ENCODE measurements around the gene SGCE. TPM values are rescaled to one million over a fixed set of nuclear protein-coding genes. Genes with fewer than 3 reads are reported as not detected.
"Not testable (repeated sequence)": the region's sequence is repeated elsewhere in the genome, so short reads cannot be mapped to it uniquely, and the experiment has no call there.

Gene SGCE
- total and polyA plus RNA-seq, 10 of the 15 experiments (the other 5 are each of a cell fraction or from before 2014, with no cell fraction given): 30.5 to 80.1 (median 49.2) TPM

DNA sequence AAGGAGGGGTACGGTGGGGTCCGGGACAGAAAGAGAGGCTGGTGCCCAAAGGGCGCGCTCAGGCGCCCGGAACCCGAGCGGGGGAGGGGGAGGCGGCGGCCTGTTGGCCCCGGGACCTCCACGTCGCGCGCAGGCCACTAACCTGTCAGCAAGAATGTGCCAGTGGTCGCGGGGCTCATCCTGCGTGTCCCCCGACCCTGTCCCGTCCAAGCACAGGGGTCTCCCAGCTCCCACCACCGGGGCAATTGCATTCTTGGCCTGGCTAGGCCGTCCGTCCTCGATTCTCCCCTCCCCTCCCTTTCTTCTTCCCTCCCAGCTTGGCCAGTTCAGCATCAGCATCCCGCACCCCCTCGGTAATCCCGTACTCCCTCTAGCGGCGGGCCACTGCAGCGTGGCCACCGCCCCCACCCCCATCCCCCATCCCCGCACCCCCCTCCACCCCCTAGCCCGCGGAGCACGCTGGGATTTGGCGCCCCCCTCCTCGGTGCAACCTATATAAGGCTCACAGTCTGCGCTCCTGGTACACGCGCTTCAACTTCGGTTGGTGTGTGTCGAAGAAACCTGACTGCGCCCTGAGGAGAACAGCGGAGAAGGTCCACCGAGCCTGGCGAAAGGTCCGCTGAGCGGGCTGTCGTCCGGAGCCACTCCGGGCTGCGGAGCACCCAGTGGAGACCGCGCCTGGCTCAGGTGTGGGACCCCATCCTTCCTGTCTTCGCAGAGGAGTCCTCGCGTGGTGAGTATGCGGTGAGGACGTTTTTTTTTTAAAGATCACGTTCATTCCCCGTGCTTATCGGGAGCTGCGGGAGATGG is at the start of gene SGCE (continued):
- TF ChIP-seq, protein P1, sequence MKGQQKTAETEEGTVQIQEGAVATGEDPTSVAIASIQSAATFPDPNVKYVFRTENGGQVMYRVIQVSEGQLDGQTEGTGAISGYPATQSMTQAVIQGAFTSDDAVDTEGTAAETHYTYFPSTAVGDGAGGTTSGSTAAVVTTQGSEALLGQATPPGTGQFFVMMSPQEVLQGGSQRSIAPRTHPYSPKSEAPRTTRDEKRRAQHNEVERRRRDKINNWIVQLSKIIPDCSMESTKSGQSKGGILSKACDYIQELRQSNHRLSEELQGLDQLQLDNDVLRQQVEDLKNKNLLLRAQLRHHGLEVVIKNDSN (IDR thresholded peaks at IDR 0.05; ENCODE audit: borderline replicate concordance, extremely low read length, insufficient read depth, low read depth, low read length): no peak
- TF ChIP-seq, protein P2, sequence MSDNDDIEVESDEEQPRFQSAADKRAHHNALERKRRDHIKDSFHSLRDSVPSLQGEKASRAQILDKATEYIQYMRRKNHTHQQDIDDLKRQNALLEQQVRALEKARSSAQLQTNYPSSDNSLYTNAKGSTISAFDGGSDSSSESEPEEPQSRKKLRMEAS (IDR thresholded peaks at IDR 0.05; ENCODE audit: low read depth, low read length): peak; percentile 15; the same call in 1 of the 2 replicates
- TF ChIP-seq POLR2AphosphoS2 (IDR thresholded peaks at IDR 0.05; ENCODE audit: low read depth, low read length): no peak
- TF ChIP-seq CHD4 (IDR thresholded peaks at IDR 0.05): no peak
- 0 out of 2 replicates have a peak, but pooled peaks have one; percentile 13 for TF ChIP-seq SMARCA5 (IDR thresholded peaks at IDR 0.05)
- TF ChIP-seq HDGF (IDR thresholded peaks at IDR 0.05): no peak

DNA sequence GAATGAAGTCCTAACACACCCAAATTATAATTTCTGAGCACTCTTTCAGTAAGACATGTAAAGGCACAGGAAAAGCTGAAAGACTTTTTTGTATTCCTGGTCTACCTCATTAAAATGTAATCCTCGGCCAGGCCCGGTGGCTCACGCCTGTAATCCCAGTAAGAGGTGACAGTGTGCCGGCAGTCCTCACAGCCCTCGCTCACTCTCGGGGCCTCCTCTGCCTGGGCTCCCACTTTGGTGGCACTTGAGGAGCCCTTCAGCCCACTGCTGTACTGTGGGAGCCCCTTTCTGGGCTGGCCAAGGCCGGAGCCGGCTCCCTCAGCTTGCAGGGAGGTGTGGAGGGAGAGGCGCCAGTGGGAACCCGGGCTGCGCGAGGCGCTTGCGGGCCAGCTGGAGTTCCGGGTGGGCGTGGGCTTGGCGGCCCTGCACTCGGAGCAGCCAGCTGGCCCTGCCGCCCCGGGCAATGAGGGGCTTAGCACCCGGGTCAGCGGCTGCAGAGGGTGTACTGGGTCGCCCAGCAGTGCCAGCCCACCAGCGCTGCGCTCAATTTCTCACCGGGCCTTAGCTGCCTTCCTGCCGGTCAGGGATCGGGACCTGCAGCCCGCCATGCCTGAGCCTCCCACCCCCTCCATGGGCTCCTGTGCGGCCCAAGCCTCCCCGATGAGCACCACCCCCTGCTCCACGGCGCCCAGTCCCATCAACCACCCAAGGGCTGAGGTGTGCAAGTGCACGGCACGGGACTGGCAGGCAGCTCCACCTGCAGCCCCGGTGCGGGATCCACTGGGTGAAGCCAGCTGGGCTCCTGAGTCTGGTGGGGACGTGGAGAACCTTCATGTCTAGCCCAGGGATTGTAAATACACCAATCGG is 49.5 kb upstream of the SGCE start:
- FAIRE-seq, POLR2A ChIA-PET: not testable (repeated sequence)

More for the DNA sequence above, 49.5 kb upstream of the SGCE start:
- ATAC-seq; BruUV-seq (replicated peaks); H2AFZ ChIP-seq (ENCODE audit: control insufficient read depth, low read depth, low read length); H4K20me1 ChIP-seq (ENCODE audit: control insufficient read depth, insufficient read depth); H3K4me3 ChIP-seq; intact Hi-C loops (cut with micrococcal nuclease; ENCODE audit: unreplicated experiment); H3K9me3 ChIP-seq (replicated peaks; ENCODE audit: control insufficient read depth, insufficient read depth, low read length); H3K9ac ChIP-seq (ENCODE audit: control insufficient read depth, insufficient read depth, low read length); H3K4me2 ChIP-seq (ENCODE audit: control insufficient read depth, insufficient read depth); H3K79me2 ChIP-seq (ENCODE audit: control insufficient read depth, insufficient read depth, low read length); SMC1A ChIA-PET (ENCODE audit: uncharacterized antibody, unreplicated experiment); H3K4me1 ChIP-seq (ENCODE audit: control insufficient read depth, insufficient read depth, low read length); in situ Hi-C loops (cut with MboI); DNase-seq (ENCODE audit: low read depth, low spot score); H3K36me3 ChIP-seq (ENCODE audit: control insufficient read depth in 2 of 2, insufficient read depth in 2 of 2, low read length in 1 of 2); H3K27me3 ChIP-seq (replicated peaks in 1 of 2; ENCODE audit: control insufficient read depth in 2 of 2, insufficient read depth in 2 of 2, low read length in 1 of 2); RAD21 ChIA-PET (ENCODE audit: unreplicated experiment); CTCF ChIA-PET; H3K27ac ChIP-seq (ENCODE audit: control insufficient read depth, insufficient read depth): not testable (repeated sequence)
- 80% methylated on average over 38 of the region's 39 CpGs for WGBS (ENCODE audit: insufficient coverage, insufficient replicate concordance, low lambda C conversion rate, missing lambda C conversion rate)

All from GM12878 (cell line).